Glomerular visceral epithelial cell (primary cell): ENCODE results near the gene NAP1L5.
A peak's percentile ranks its signal among the peaks of the same experiment; 100 is the strongest.

Experiments used
- DNase-seq: peaks from one replicate; pipeline ENCODE4 v3.0.0-alpha.2; 2016; ENCODE audit errors: extremely low spot score

The NAP1L5 gene

GRCh38 chr4:88697588-88698329 lies at the start of gene NAP1L5:
Gene NAP1L5 (minus strand): TSS chr4:88697829. CDS start chr4:88697754, 75 bp downstream.
- DNase-seq = peak; percentile 56

GRCh38 chr4:88747351-88747750 lies 49.7 kb upstream of the NAP1L5 start:
- no peak for DNase-seq

GRCh38 chr4:88746206-88746605 lies 48.6 kb upstream of the NAP1L5 start:
- no peak for DNase-seq

- DNase-seq = no peak
These were observed 48.0 kb upstream of the NAP1L5 start for GRCh38 chr4:88745581-88746163.

- no peak for DNase-seq
These were observed 47.5 kb upstream of the NAP1L5 start for GRCh38 chr4:88745175-88745574.

- DNase-seq = no peak
These were observed 47.0 kb upstream of the NAP1L5 start for GRCh38 chr4:88744609-88745008.

GRCh38 chr4:88743696-88744095 lies 46.1 kb upstream of the NAP1L5 start:
- DNase-seq = peak; percentile 73

- DNase-seq = peak; percentile 40
These were observed 44.9 kb upstream of the NAP1L5 start for GRCh38 chr4:88742561-88742960.

- no peak for DNase-seq
These were observed 40.6 kb upstream of the NAP1L5 start for GRCh38 chr4:88738180-88738579.

- DNase-seq = peak; percentile 87
These were observed 39.8 kb upstream of the NAP1L5 start for GRCh38 chr4:88737307-88737941.

GRCh38 chr4:88736264-88736663 lies 38.6 kb upstream of the NAP1L5 start:
- DNase-seq = no peak

GRCh38 chr4:88735564-88735963 lies 37.9 kb upstream of the NAP1L5 start:
- no peak for DNase-seq

- no peak for DNase-seq
These were observed 36.8 kb upstream of the NAP1L5 start for GRCh38 chr4:88734403-88734949.

GRCh38 chr4:88732714-88733368 lies 35.2 kb upstream of the NAP1L5 start:
- DNase-seq = no peak

GRCh38 chr4:88731381-88731780 lies 33.8 kb upstream of the NAP1L5 start:
- DNase-seq = no peak

GRCh38 chr4:88730811-88731210 lies 33.2 kb upstream of the NAP1L5 start:
- no peak for DNase-seq

- no peak for DNase-seq
These were observed 31.6 kb upstream of the NAP1L5 start for GRCh38 chr4:88729146-88729760.

- no peak for DNase-seq
These were observed 30.5 kb upstream of the NAP1L5 start for GRCh38 chr4:88728146-88728545.

GRCh38 chr4:88725986-88726385 lies 28.4 kb upstream of the NAP1L5 start:
- DNase-seq = no peak

GRCh38 chr4:88725143-88725542 lies 27.5 kb upstream of the NAP1L5 start:
- DNase-seq = no peak

GRCh38 chr4:88724406-88724805 lies 26.8 kb upstream of the NAP1L5 start:
- DNase-seq = no peak

- DNase-seq = no peak
These were observed 25.2 kb upstream of the NAP1L5 start for GRCh38 chr4:88722828-88723227.
